Prostate gland (tissue), 2 donors: ENCODE data around the gene NOC4L.

ENCODE experiments used
- POLR2A ChIP-seq: fragments of 450-650 bp; IDR thresholded peaks from one replicate; pipeline ENCODE4 v1.6.1; 2016; ENCODE audit warnings: antibody characterized with exemption, mild to moderate bottlenecking
- POLR2AphosphoS5 ChIP-seq: sonication (generic); formaldehyde crosslinking; IDR thresholded peaks from one replicate; pipeline ENCODE4 v1.6.1; 2017; ENCODE audit warnings: antibody characterized with exemption
- TF ChIP-seq, protein P1 (sequence below), 4 experiments: fragments of 200-600 bp in 2 of 4; fragments of 450-650 bp in 2 of 4; sonication (generic) in 2 of 4; IDR thresholded peaks; 1 replicate in 3 of 4; 2 replicates in 1 of 4; pipeline ENCODE4 v1.5.1; 2016 to 2019; ENCODE audit warnings: antibody characterized with exemption in 4 of 4, mild to moderate bottlenecking in 2 of 4, moderate library complexity in 2 of 4

DNA sequence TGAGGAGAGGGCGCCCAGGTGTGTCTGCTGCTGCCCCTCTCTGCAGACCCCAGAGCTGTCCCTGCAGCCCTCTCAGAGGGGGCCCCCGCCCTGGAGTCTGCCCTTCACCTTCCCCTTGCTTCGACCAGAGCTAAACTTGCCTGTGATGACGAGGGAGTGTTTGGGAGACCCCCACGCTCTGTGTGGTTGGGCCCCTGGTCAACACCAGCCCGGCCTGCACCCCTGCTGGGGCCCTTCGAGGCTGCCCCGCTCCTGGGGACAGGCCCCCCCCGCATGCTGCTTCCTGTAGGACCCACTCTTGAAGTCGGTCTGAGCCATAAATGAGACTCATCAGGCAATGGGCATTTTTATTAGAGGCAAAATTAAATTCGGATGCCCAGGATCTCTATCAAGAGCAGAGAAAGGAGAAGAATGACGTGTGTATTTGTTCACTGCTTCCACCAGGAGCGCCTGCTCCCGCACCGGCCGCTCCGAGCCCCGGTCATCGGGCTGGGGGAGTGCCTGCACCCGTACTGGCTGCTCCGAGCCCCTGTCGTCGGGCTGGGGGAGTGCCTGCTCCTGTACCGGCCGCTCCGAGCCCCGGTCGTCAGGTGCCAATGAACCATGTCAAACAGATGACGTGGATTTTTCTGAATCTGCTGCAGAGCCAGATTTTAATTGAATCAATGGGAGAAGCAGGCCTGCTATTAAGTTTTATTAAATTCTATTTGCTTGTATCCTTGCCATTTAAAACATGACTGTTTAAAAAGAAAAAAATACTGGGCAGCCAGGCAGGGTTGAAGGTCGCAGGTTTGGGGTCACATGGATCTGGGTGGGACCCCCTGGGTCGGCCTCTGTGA, 47.7 kb downstream of the NOC4L start:
- TF ChIP-seq, protein P1, sequence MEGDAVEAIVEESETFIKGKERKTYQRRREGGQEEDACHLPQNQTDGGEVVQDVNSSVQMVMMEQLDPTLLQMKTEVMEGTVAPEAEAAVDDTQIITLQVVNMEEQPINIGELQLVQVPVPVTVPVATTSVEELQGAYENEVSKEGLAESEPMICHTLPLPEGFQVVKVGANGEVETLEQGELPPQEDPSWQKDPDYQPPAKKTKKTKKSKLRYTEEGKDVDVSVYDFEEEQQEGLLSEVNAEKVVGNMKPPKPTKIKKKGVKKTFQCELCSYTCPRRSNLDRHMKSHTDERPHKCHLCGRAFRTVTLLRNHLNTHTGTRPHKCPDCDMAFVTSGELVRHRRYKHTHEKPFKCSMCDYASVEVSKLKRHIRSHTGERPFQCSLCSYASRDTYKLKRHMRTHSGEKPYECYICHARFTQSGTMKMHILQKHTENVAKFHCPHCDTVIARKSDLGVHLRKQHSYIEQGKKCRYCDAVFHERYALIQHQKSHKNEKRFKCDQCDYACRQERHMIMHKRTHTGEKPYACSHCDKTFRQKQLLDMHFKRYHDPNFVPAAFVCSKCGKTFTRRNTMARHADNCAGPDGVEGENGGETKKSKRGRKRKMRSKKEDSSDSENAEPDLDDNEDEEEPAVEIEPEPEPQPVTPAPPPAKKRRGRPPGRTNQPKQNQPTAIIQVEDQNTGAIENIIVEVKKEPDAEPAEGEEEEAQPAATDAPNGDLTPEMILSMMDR (IDR thresholded peaks at IDR 0.05), result no peak
- TF ChIP-seq POLR2AphosphoS5 (no peak), POLR2A (no peak)
